Measurements from ENCODE around the gene SCUBE2. TPM values are rescaled to one million over a fixed set of nuclear protein-coding genes. Genes with fewer than 3 reads are reported as not detected.
"Not testable (repeated sequence)": the region's sequence is repeated elsewhere in the genome, so short reads cannot be mapped to it uniquely, and the experiment has no call there.

Gene SCUBE2
- total RNA-seq, 1 donor from 2014 or later, result not detected

DNA sequence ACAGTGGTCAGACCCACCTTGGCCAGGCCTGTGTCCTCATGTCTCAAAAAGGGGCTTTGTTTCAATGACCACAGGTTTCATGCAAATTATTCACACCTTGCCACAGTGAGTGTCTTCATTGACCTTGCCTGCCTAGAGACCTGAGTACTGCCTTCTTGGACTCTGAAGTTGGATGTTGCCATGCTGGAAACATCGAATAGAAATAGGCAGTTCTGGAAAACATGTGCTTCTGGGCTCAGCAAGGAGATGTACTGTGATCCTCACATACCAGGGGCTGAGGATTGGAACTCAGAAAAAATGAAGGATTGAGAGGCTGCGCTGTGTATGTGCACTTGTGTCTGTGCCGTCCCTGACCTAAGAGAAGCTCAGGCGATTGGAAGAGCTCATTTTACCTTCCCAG lies 78.0 kb downstream of the SCUBE2 start:
- no peak overlapping the region for H3K4me3 Mint-ChIP-seq

GRCh38 chr11:9009538-9009937 lies 81.9 kb downstream of the SCUBE2 start:
- not testable (repeated sequence) for H3K27ac Mint-ChIP-seq; H3K4me3 Mint-ChIP-seq; H3K36me3 Mint-ChIP-seq (ENCODE audit: low read depth); H3K4me1 Mint-ChIP-seq; DNase-seq
- Mint-ChIP-seq H3K27me3 (peaks cover 64% of the 10 kb centered on the region), H3K9me3 (peaks cover 11% of the 10 kb centered on the region)
- intact Hi-C loops (cut with micrococcal nuclease), result loop anchor here (10.0 kb wide), 1 partner anchor 255 kb away; the partner anchor contains the start of gene DENND5A

More for the DNA sequence above, 78.0 kb downstream of the SCUBE2 start:
- peaks cover 11% of the 10 kb centered on the region for H3K9me3 Mint-ChIP-seq
- H3K27me3 Mint-ChIP-seq, result peaks cover 32% of the 10 kb centered on the region
- no peak for DNase-seq
- peaks cover 22% of the 10 kb centered on the region for H3K4me1 Mint-ChIP-seq
- intact Hi-C loops (cut with micrococcal nuclease), result no loop called here
- H3K36me3 Mint-ChIP-seq (ENCODE audit: low read depth), result no peaks in the 10 kb centered on the region
- no peak overlapping the region for H3K27ac Mint-ChIP-seq

- Mint-ChIP-seq H3K36me3 (ENCODE audit: low read depth) (no peaks in the 10 kb centered on the region), H3K9me3 (peaks cover 11% of the 10 kb centered on the region), H3K4me1 (peaks cover 5% of the 10 kb centered on the region), H3K27me3 (peaks cover 64% of the 10 kb centered on the region), H3K4me3 (no peak overlapping the region), H3K27ac (no peak overlapping the region)
- intact Hi-C loops (cut with micrococcal nuclease), result loop anchor here (10.0 kb wide), 1 partner anchor 256 kb away; the partner anchor contains the start of gene DENND5A
- no peak for DNase-seq
Measured at GRCh38 chr11:9008661-9009060, 82.7 kb downstream of the SCUBE2 start.

- intact Hi-C loops (cut with micrococcal nuclease), result loop anchor here (10.0 kb wide), 1 partner anchor 257 kb away; the partner anchor contains the start of gene DENND5A
- H3K4me1 Mint-ChIP-seq, result peaks cover 8% of the 10 kb centered on the region
- H3K27me3 Mint-ChIP-seq, result peaks cover 63% of the 10 kb centered on the region
- H3K4me3 Mint-ChIP-seq, result no peak overlapping the region
- no peaks in the 10 kb centered on the region for H3K36me3 Mint-ChIP-seq (ENCODE audit: low read depth)
- no peak overlapping the region for H3K27ac Mint-ChIP-seq
- DNase-seq, result no peak
- peaks cover 11% of the 10 kb centered on the region for H3K9me3 Mint-ChIP-seq
Measured at GRCh38 chr11:9008011-9008550, 83.3 kb downstream of the SCUBE2 start.

DNA sequence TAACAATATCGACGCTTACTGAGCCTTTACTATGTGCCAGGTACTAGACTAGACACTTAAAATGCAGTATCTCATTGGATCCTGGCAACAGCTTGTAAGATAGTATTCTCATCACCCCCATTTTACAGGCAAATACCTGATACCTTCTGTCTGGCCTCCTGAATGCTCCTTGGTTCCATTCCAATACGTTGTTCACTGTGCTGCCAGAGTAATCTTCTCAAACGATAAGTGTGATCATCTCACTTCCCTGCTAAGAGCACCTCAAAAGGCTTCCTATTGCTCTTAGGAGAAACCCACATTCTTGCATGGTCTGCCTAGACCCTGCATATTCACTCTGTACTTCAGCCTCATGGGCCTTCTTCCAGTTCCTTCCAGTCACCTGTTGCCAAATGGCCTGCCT lies 86.3 kb downstream of the SCUBE2 start:
- Mint-ChIP-seq H3K27ac (peak overlapping the region; percentile 12), H3K4me3 (peak overlapping the region; percentile 43), H3K9me3 (peaks cover 2% of the 10 kb centered on the region), H3K36me3 (ENCODE audit: low read depth) (no peaks in the 10 kb centered on the region), H3K4me1 (peaks cover 26% of the 10 kb centered on the region), H3K27me3 (peaks cover 47% of the 10 kb centered on the region)
- DNase-seq, result no peak
- intact Hi-C loops (cut with micrococcal nuclease), result loop anchor here (10.0 kb wide), 1 partner anchor 260 kb away; the partner anchor contains the start of gene DENND5A

DNA sequence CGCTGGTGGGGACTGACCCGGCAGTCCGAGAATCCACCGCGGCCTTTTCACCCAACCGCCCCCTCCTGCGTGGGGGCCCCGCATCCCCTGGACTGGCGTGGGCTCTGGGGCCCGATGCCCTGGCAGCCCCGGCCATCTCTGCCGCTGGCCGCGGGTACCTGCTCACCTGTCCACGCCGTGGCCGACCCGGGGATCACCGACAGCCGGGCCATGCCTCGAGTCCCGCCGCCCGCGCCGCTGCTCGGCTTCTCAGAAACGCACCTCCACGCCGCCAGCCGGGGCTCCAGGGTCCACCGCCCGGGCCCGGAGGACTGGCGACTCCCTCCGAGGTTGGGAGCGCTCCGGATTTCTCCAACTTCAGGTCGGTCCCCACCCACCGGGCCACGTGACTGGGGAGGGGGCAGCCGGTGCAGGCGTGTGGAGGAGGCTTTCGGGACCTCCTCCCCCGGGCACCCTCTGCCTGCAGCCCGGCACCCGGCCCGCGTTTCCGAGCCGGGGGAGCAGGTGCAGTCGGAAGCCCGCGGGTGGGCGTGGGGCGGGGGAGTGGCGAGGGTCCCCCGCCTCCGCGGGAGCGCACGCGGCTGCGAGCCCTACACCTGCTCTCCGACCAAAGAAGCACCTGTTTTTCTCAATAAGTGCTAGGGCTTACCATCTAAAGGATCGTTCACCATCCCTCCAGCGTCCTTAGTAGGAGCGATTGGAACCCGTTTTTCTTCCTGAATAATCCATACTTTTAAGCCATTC lies 87.0 kb downstream of the SCUBE2 start:
- peak overlapping the region; percentile 43 for H3K4me3 Mint-ChIP-seq
- intact Hi-C loops (cut with micrococcal nuclease), result loop anchor here (5.0 to 10.0 kb wide), 5 partner anchors 92 to 458 kb away; partner anchors contain the start of genes AKIP1, DENND5A and ZNF143
- peaks cover 26% of the 10 kb centered on the region for H3K4me1 Mint-ChIP-seq
- no peaks in the 10 kb centered on the region for H3K36me3 Mint-ChIP-seq (ENCODE audit: low read depth)
- H3K27me3 Mint-ChIP-seq, result peaks cover 47% of the 10 kb centered on the region
- peak; percentile 71 for DNase-seq
- H3K27ac Mint-ChIP-seq, result peak overlapping the region; percentile 12
- H3K9me3 Mint-ChIP-seq, result no peaks in the 10 kb centered on the region

DNA sequence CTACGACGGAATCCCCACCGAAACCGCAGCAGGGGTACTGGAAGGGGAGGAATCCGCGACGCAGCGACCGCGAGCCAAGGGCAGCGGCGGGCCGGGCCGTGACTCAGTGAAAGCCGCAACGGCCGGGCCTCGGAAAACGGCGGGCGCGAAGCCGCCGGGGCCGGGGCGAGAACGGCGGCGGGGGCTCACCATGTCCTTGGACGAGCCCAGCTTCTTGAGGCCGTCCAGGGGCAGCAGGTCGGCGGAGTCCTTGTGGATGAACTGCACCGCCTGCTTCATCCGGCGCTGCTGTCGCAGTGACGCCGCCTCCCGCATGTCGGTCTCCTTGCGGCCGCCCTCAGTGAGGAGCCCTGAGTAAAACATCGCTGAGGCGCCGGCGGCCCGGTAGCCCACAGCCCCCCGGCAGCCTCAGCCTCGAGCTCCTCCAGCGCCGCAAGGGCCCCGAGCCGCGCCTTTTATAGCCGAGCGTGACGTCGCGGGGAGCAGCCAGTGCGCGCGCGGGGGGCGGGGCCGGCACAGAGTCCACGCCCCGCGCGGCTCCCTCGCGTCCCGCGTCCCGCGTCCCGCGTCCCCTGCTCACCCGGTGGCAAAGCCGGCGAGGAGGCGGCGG lies 87.7 kb downstream of the SCUBE2 start, which contains the start of gene NRIP3:
TSS of gene NRIP3 (minus strand) at position 429 of the 610 bp plus-strand sequence. CDS start at position 363, 66 bp downstream.
- Mint-ChIP-seq H3K4me3 (peak within 1 kb of the TSS; percentile 86), H3K36me3 (ENCODE audit: low read depth) (no peaks in the 10 kb centered on the region), H3K27ac (peak within 1 kb of the TSS; percentile 77), H3K4me1 (peaks cover 26% of the 10 kb centered on the region), H3K9me3 (no peaks in the 10 kb centered on the region), H3K27me3 (peaks cover 45% of the 10 kb centered on the region)
- intact Hi-C loops (cut with micrococcal nuclease), result loop anchor here (1.0 to 10.0 kb wide), 6 partner anchors 39 to 459 kb away; partner anchors contain the start of genes AKIP1, DENND5A, TMEM9B and ZNF143
- DNase-seq, result peak; percentile 94

DNA sequence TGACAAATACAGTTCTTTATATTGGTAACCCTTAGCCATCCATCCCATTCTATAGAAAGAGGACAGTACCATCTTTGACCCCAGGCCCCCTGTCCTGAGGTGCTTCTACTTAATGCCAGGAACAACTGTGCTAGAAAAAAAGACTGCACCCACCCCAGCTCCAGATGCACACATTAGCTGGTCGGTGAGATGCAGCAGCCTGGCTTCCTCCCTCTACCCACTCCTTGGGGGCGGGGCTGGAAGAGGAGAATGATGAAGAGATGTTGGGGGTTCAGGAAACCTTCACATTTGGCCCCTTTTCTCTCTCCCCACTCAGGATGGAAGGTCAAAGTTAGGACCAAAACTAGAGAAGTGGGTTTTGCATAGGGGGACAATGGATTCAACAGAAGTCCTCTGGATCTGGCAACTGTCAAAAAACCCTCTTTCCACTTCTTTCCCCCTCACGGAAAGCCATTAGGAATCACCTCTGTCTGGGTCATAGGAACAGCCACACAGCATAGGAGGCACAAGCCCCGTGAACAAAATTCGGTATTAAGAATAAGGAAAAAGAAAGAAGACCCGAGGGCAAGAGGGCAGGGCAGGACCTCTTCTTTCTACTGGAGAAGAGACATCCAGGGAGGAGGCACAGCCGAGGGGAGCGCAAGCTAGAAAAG lies 88.4 kb downstream of the SCUBE2 start:
- Mint-ChIP-seq H3K27me3 (peaks cover 38% of the 10 kb centered on the region), H3K9me3 (no peaks in the 10 kb centered on the region), H3K27ac (peak overlapping the region; percentile 77), H3K36me3 (ENCODE audit: low read depth) (no peaks in the 10 kb centered on the region), H3K4me1 (peaks cover 26% of the 10 kb centered on the region), H3K4me3 (peak overlapping the region; percentile 86)
- intact Hi-C loops (cut with micrococcal nuclease), result loop anchor here (1.0 to 10.0 kb wide), 6 partner anchors 39 to 459 kb away; partner anchors contain the start of genes AKIP1, DENND5A, TMEM9B and ZNF143
- peak; percentile 70 for DNase-seq

- Mint-ChIP-seq H3K27ac (peak overlapping the region; percentile 55), H3K27me3 (peaks cover 27% of the 10 kb centered on the region), H3K4me1 (peaks cover 26% of the 10 kb centered on the region), H3K9me3 (no peaks in the 10 kb centered on the region), H3K36me3 (ENCODE audit: low read depth) (no peaks in the 10 kb centered on the region), H3K4me3 (peak overlapping the region; percentile 10)
- peak; percentile 81 for DNase-seq
- intact Hi-C loops (cut with micrococcal nuclease), result loop anchor here (2.0 to 10.0 kb wide), 6 partner anchors 59 to 461 kb away; partner anchors contain the start of genes AKIP1, DENND5A and ZNF143
Measured at GRCh38 chr11:9001736-9002135, 89.7 kb downstream of the SCUBE2 start.

DNA sequence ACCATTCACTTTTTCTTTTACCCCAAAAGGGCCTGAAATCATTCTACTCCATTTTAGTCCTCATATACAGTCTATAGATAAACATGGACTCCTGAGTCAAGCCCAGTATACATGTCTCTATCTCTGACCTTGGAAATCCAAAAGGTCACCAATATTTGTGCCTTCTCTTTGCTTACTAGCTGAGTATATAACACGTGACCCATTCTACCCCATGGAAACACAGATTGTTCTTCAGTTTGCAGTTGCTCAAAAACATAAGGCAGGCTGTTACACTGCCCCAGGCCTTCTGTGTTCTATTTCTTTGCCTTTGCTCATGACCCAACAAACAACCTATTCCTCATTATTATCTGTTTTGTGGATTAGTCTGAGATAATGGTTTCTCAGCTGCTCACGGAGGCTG lies 93.4 kb downstream of the SCUBE2 start:
- Mint-ChIP-seq H3K4me1 (peaks cover 17% of the 10 kb centered on the region), H3K27me3 (peaks cover 8% of the 10 kb centered on the region), H3K27ac (no peak overlapping the region), H3K36me3 (ENCODE audit: low read depth) (no peaks in the 10 kb centered on the region), H3K4me3 (no peak overlapping the region), H3K9me3 (no peaks in the 10 kb centered on the region)
- intact Hi-C loops (cut with micrococcal nuclease), result no loop called here
- no peak for DNase-seq

DNA sequence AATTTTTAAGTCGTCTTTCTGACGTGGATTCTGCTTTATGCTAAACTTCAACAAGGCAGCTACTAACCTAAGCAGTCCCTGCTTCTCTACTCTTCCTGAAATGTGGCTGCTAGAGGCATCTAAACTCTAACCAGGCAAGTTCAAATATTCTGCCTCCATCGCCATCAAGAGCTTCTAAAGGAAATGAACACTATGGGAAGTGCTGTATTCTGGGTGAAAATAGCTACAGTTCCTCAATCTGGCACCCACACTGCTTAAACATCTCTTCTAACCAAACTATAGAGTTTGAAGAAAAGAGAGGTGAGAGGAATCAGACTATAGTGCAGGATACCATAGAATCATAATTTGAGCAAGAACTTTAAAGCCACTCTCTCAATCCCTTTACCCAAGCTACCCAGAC lies 93.9 kb downstream of the SCUBE2 start:
- no peak overlapping the region for H3K27ac Mint-ChIP-seq
- no peak overlapping the region for H3K4me3 Mint-ChIP-seq
- intact Hi-C loops (cut with micrococcal nuclease), result no loop called here
- no peaks in the 10 kb centered on the region for H3K9me3 Mint-ChIP-seq
- H3K27me3 Mint-ChIP-seq, result peaks cover 8% of the 10 kb centered on the region
- DNase-seq, result no peak
- H3K36me3 Mint-ChIP-seq (ENCODE audit: low read depth), result no peaks in the 10 kb centered on the region
- H3K4me1 Mint-ChIP-seq, result peaks cover 13% of the 10 kb centered on the region

DNA sequence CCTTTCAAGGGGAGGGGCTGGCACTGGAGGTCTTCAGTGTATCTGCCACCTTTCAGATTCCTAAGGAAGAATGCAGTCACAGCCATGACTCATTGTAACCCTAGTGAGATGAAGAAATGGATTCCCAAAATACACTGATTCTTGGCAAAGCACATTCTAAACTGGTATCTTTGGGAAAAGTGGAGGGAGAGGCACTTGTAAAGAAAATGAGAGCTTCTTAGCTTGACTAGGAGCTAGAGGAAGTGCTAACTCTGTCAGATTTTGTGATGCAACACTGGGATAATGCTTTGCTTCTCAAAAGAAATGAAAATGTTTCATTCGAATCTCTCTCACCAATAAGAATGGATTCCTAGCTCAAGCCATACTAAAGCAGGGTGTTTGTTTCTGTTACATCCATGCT lies 101.9 kb downstream of the SCUBE2 start:
- peaks cover 10% of the 10 kb centered on the region for H3K4me1 Mint-ChIP-seq
- no peaks in the 10 kb centered on the region for H3K36me3 Mint-ChIP-seq (ENCODE audit: low read depth)
- H3K27ac Mint-ChIP-seq, result no peak overlapping the region
- no peaks in the 10 kb centered on the region for H3K9me3 Mint-ChIP-seq
- H3K4me3 Mint-ChIP-seq, result no peak overlapping the region
- no peak for DNase-seq
- intact Hi-C loops (cut with micrococcal nuclease), result no loop called here
- peaks cover 2% of the 10 kb centered on the region for H3K27me3 Mint-ChIP-seq
